Right cardiac atrium (tissue), 5 donors: ENCODE results near the gene MIEF2. TPM values are rescaled to one million over a fixed set of nuclear protein-coding genes. Genes with fewer than 3 reads are reported as not detected.
A peak's percentile ranks its signal among the peaks of the same experiment; 100 is the strongest.

Source experiments
- ATAC-seq, 2 donors: fragments of 200-7000 bp; cut with Tn5 transposase; one replicate each; pipeline versions ENCODE4 v1.8.0 to v1.9.1; 2020; ENCODE audit warnings: moderate library complexity in 2 of 2, mild to moderate bottlenecking in 1 of 2
- DNase-seq, 3 donors: peaks; one replicate each; pipeline ENCODE4 v3.0.0-alpha.2; 2020
- H3K27ac ChIP-seq: one replicate; pipeline ENCODE4 v1.5.1; 2013; ENCODE audit warnings: mild to moderate bottlenecking, low read length, control low read depth, moderate library complexity
- H3K27me3 ChIP-seq: one replicate; pipeline ENCODE4 v1.6.1; 2013; ENCODE audit not compliant: control insufficient read depth, insufficient read depth
- H3K4me1 ChIP-seq: one replicate; pipeline ENCODE4 v1.6.1; 2013; ENCODE audit warnings: low read length; ENCODE audit not compliant: control insufficient read depth, insufficient read depth
- H3K4me3 ChIP-seq: one replicate; pipeline ENCODE4 v1.5.1; 2013; ENCODE audit warnings: low read length, control low read depth
- H3K9me3 ChIP-seq: one replicate; pipeline ENCODE4 v1.6.1; 2013; ENCODE audit warnings: low read length; ENCODE audit not compliant: control insufficient read depth
- WGBS: extraction: QIAGEN DNeasy Blood & Tissue Kit; methylation state at CpG from one replicate; pipeline ENCODE4 v1.1.7; 2013; 5-methylcytosine and 5-hydroxymethylcytosine counted together
- intact Hi-C, 4 donors: fragments of 100-400 bp; cut with DNase I; formaldehyde crosslinking; loops; one replicate each; pipeline versions ENCODE4 v1.11.0 to v1.14.0; 2022 to 2023
- polyA plus RNA-seq: library from polyadenylated mRNA; stranded (reverse); fragments of 200-250 nt; gene quantifications from one replicate; pipeline ENCODE4 v1.2.3, GENCODE V29; 2013
- total RNA-seq, 4 donors: library from RNA; stranded (reverse); fragmentation: NEBNext Ultra II Directional; extraction: Animal tissue kit (Norgen Biotek cat#: 25700); gene quantifications; one replicate each; pipeline ENCODE4 v1.2.1, GENCODE V29; 2021
- donor health status: healthy with polysubstance abuse.
- donor health status: DM: no; HTN: yes; CAD: no.
- donor health status: DM: no; HTN: no; CAD: no.
- donor health status: DM: no; HTN: yes; CAD: no; lungs with severe emphysema.
- donor health status: DM: yes; HTN: yes; CAD: no.

The MIEF2 gene
- total and polyA plus RNA-seq, 5 donors, result 13.1 to 20.7 (median 18.5) TPM

GRCh38 chr17:18226284-18226945 is 34.0 kb upstream of the MIEF2 start:
- 22% methylated on average over 16 of the region's 16 CpGs for WGBS
- no peaks in the 10 kb centered on the region for H3K4me1 ChIP-seq
- no peaks in the 10 kb centered on the region for H3K9me3 ChIP-seq
- H3K27me3 ChIP-seq, result no peaks in the 10 kb centered on the region
- H3K27ac ChIP-seq, result no peak overlapping the region
- peak overlapping the region; percentile 98 for H3K4me3 ChIP-seq
- ATAC-seq, result no peak
- intact Hi-C loops, result no loop called here
- DNase-seq, result no peak

- intact Hi-C loops, result no loop called here
- ATAC-seq (no peak), DNase-seq (no peak)
- Histone ChIP-seq H3K27me3 (no peaks in the 10 kb centered on the region), H3K4me3 (no peak overlapping the region), H3K27ac (no peak overlapping the region), H3K9me3 (no peaks in the 10 kb centered on the region), H3K4me1 (no peaks in the 10 kb centered on the region)
- 98% methylated on average over 5 of the region's 5 CpGs for WGBS
Observed at GRCh38 chr17:18227635-18228034, 32.8 kb upstream of the MIEF2 start.

- ATAC-seq (no peak), DNase-seq (peak in 1 of 3 donors; percentile 38)
- Histone ChIP-seq H3K27ac (no peak overlapping the region), H3K27me3 (no peaks in the 10 kb centered on the region), H3K4me3 (no peak overlapping the region), H3K4me1 (no peaks in the 10 kb centered on the region), H3K9me3 (no peaks in the 10 kb centered on the region)
- intact Hi-C loops, result no loop called here
- WGBS, result 87% methylated on average over 10 of the region's 10 CpGs
Observed at GRCh38 chr17:18228176-18228682, 32.2 kb upstream of the MIEF2 start.

DNA sequence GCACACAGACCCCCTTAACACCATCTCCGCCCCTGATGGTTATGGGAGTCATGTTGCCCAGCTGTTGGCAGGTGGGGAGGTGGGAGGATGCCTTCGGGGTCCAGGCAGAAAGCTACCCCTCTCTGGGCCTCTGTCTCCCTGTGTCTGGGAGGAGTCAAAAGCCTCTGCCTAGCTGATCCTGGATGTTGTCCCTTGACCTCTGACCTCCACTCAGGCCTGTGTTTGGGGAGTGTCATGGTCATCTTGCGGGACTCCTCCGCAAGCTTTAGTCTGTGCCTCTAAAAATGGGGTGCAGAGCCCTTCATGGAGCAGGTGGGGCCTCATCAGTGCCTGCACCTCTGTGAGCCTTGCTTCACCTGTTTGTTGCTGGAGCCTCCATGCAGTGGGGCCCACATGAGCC is 31.2 kb upstream of the MIEF2 start:
- H3K27me3 ChIP-seq, result no peaks in the 10 kb centered on the region
- intact Hi-C loops, result no loop called here
- no peak overlapping the region for H3K4me3 ChIP-seq
- 89% methylated on average over 4 of the region's 4 CpGs for WGBS
- DNase-seq (no peak), ATAC-seq (no peak)
- H3K4me1 ChIP-seq, result no peaks in the 10 kb centered on the region
- H3K27ac ChIP-seq, result no peak overlapping the region
- H3K9me3 ChIP-seq, result no peaks in the 10 kb centered on the region

- intact Hi-C loops, result no loop called here
Observed at GRCh38 chr17:18229771-18230170, 30.7 kb upstream of the MIEF2 start.

DNA sequence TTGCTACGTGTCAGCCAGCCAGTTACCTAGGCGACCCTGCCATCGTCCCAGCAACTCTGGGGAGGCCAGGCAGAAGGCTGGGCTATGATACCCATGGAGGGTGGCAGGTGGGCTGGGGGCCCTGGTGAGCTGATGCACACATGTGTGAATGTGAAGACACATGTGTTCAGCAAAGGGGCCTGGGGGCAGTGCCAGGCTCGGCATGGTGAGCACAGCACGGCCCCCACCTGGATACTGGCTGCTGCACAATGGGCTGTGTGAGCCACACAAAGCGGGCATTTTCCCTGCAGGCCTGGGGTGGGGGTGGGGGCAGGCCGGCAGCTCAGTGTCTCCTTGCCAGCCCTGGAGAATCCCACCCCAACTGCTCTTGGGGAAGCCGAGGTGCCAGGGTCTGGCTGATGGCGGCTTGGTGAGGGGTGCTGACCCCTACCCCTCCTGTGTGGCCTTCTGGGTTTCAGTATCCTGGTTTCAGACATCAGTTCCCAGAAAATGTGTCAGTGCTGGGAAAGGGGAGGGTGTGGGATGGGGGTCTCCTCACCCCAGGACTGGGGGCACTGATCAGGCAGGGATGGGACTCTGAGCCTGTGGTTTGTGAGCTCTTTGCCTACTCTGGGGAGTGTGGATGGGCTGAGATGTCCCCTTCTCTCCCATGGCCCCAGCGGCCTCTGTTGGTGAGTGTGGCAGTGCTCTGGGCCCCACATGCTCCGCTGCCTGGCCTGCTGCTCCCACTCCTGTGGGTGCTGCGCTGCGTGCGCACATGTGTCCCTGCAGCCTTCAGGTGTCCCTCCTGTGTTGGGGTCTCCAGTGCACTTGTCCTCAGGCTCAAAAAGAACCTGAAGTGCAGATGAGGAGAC is 29.9 kb upstream of the MIEF2 start:
- H3K9me3 ChIP-seq, result no peaks in the 10 kb centered on the region
- DNase-seq (peak in 1 of 3 donors; percentile 40), ATAC-seq (no peak)
- H3K4me1 ChIP-seq, result no peaks in the 10 kb centered on the region
- 79% methylated on average over 14 of the region's 14 CpGs for WGBS
- no peak overlapping the region for H3K27ac ChIP-seq
- H3K4me3 ChIP-seq, result no peak overlapping the region
- no peaks in the 10 kb centered on the region for H3K27me3 ChIP-seq
- intact Hi-C loops, result no loop called here

More at GRCh38 chr17:18229771-18230170, 30.7 kb upstream of the MIEF2 start:
- Histone ChIP-seq H3K4me3 (no peak overlapping the region), H3K27ac (no peak overlapping the region), H3K27me3 (no peaks in the 10 kb centered on the region), H3K9me3 (no peaks in the 10 kb centered on the region), H3K4me1 (no peaks in the 10 kb centered on the region)
- no peak for ATAC-seq
- DNase-seq, result peak in 1 of 3 donors; percentile 26
- 91% methylated on average over 7 of the region's 7 CpGs for WGBS

DNA sequence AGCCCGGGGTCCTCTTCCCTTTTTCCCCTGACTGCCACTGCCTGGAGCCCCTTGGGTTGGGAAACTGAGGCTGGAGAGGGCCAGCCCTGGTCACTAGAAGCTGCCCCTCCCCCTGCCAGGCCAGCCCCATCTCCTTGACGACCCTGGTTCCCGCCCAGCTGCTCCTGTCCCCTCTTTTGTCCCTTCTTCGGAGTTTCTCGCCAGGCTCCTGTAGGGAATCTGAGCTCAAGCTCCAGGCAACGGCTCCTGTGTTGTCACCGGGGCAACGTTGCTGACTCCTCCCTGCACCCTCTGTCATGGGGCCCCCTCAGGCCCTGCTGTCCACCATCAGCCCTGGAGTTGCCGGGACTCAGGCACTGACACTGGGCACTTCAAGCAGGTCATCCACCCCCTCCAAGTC is 29.3 kb upstream of the MIEF2 start:
- WGBS, result 63% methylated on average over 9 of the region's 9 CpGs
- Histone ChIP-seq H3K4me1 (no peaks in the 10 kb centered on the region), H3K27me3 (no peaks in the 10 kb centered on the region), H3K4me3 (no peak overlapping the region), H3K27ac (no peak overlapping the region), H3K9me3 (no peaks in the 10 kb centered on the region)
- intact Hi-C loops, result no loop called here
- DNase-seq (no peak), ATAC-seq (no peak)

DNA sequence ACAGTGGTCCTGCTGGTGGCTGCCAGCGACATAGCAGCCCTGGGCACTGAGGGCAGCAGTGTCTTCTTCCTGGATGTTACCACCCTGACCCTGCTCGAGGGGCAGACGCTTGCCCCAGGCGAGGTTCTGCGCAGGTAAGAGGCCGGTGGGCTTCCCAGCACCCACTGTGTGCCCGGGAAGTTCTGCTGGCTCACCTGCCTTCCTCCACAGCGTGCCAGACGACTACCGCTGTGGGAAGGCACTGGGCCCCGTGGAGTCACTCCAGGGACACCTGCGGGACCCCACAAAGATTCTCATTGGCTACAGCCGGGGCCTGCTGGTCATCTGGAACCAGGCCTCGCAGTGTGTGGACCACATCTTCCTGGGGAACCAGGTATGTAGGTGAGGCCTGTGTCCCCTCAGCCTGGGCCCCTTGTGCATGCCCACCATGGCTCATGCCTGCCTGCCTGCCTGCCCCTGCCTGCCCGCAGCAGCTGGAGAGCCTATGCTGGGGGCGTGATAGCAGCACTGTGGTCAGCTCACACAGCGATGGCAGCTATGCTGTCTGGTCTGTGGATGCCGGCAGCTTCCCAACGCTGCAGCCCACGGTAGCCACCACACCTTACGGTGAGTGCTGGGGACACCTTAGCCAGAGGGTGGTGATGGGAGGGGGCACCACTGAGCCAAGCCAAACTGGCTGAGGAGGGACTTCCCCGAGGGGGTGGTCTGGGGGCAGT is 26.5 kb upstream of the MIEF2 start:
- no peaks in the 10 kb centered on the region for H3K4me1 ChIP-seq
- WGBS, result 94% methylated on average over 22 of the region's 22 CpGs
- ATAC-seq (no peak), DNase-seq (no peak)
- H3K27ac ChIP-seq, result no peak overlapping the region
- intact Hi-C loops, result no loop called here
- no peak overlapping the region for H3K4me3 ChIP-seq
- no peaks in the 10 kb centered on the region for H3K27me3 ChIP-seq
- no peaks in the 10 kb centered on the region for H3K9me3 ChIP-seq

DNA sequence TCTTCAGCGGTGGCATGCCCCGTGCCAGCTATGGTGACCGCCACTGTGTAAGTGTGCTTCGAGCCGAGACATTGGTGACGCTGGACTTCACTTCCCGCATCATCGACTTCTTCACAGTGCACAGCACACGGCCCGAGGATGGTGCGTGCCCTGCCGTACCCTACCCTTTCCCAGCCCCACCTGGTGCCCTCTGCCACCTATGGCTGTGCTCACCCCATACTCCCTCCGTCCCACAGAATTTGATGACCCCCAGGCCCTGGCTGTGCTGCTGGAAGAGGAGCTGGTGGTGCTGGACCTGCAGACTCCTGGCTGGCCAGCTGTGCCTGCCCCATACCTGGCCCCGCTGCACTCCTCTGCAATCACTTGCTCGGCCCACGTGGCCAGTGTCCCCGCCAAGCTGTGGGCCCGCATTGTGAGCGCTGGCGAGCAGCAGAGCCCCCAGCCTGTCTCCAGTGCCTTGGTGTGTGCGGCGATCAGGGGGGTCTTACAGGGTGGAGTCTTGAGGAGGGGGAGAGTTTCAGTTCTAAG is 25.5 kb upstream of the MIEF2 start:
- no peak for DNase-seq
- WGBS, result 94% methylated on average over 22 of the region's 22 CpGs

GRCh38 chr17:18235743-18236256 is 24.7 kb upstream of the MIEF2 start:
- peak; percentile 3 to 55 for ATAC-seq
- Histone ChIP-seq H3K9me3 (no peaks in the 10 kb centered on the region), H3K4me3 (no peak overlapping the region), H3K27me3 (no peaks in the 10 kb centered on the region), H3K4me1 (no peaks in the 10 kb centered on the region), H3K27ac (no peak overlapping the region)
- 68% methylated on average over 14 of the region's 14 CpGs for WGBS
- DNase-seq, result peak in 2 of 3 donors; percentile 63 to 72
- intact Hi-C loops, result no loop called here

More for the DNA sequence above, 25.5 kb upstream of the MIEF2 start:
- intact Hi-C loops, result no loop called here
- Histone ChIP-seq H3K27me3 (no peaks in the 10 kb centered on the region), H3K9me3 (no peaks in the 10 kb centered on the region), H3K4me3 (no peak overlapping the region), H3K4me1 (no peaks in the 10 kb centered on the region), H3K27ac (no peak overlapping the region)
- ATAC-seq, result no peak
